ENCODE data around the gene CLK2.
"Not testable (repeated sequence)": the region's sequence is repeated elsewhere in the genome, so short reads cannot be mapped to it uniquely, and the experiment has no call there.

Gene CLK2

GRCh38 chr1:155304558-155305063, 31.3 kb upstream of the CLK2 start:
- ATAC-seq: no peak
- no peak overlapping the region for H3K27ac Mint-ChIP-seq
- no peak overlapping the region for H3K4me3 Mint-ChIP-seq
- no peaks in the 10 kb centered on the region for H3K27me3 Mint-ChIP-seq
- no peaks in the 10 kb centered on the region for H3K9me3 Mint-ChIP-seq
- no peaks in the 10 kb centered on the region for H3K36me3 Mint-ChIP-seq
- H3K4me1 Mint-ChIP-seq: peaks cover 5% of the 10 kb centered on the region

GRCh38 chr1:155301342-155301841, 28.1 kb upstream of the CLK2 start, which contains the start of gene PKLR:
Gene PKLR, minus strand, starts transcription at chr1:155301438. Its CDS starts 43 bp downstream, at chr1:155301395.
- no peak for ATAC-seq
- H3K9me3 Mint-ChIP-seq: no peaks in the 10 kb centered on the region
- H3K27ac Mint-ChIP-seq: no peak within 1 kb of the TSS
- H3K4me1 Mint-ChIP-seq: peaks cover 7% of the 10 kb centered on the region
- H3K27me3 Mint-ChIP-seq: peaks cover 17% of the 10 kb centered on the region
- H3K36me3 Mint-ChIP-seq: no peaks in the 10 kb centered on the region
- no peak within 1 kb of the TSS for H3K4me3 Mint-ChIP-seq

GRCh38 chr1:155300553-155301329, 27.4 kb upstream of the CLK2 start:
- Mint-ChIP-seq H3K36me3 (no peaks in the 10 kb centered on the region), H3K4me3 (no peak overlapping the region), H3K27me3 (peaks cover 24% of the 10 kb centered on the region), H3K9me3 (no peaks in the 10 kb centered on the region), H3K4me1 (peaks cover 7% of the 10 kb centered on the region), H3K27ac (no peak overlapping the region)
- ATAC-seq: no peak

- ATAC-seq: no peak
- Mint-ChIP-seq H3K4me1 (peaks cover 7% of the 10 kb centered on the region), H3K27me3 (peaks cover 31% of the 10 kb centered on the region), H3K4me3 (no peak overlapping the region), H3K9me3 (no peaks in the 10 kb centered on the region), H3K27ac (no peak overlapping the region), H3K36me3 (no peaks in the 10 kb centered on the region)
These were observed 26.7 kb upstream of the CLK2 start for GRCh38 chr1:155300024-155300423.

GRCh38 chr1:155297384-155297783, 24.1 kb upstream of the CLK2 start:
- Mint-ChIP-seq H3K36me3 (no peaks in the 10 kb centered on the region), H3K4me3 (no peak overlapping the region), H3K9me3 (no peaks in the 10 kb centered on the region), H3K27ac (no peak overlapping the region), H3K27me3 (peaks cover 44% of the 10 kb centered on the region), H3K4me1 (peaks cover 7% of the 10 kb centered on the region)
- ATAC-seq: no peak

- Mint-ChIP-seq H3K9me3 (no peaks in the 10 kb centered on the region), H3K4me1 (peaks cover 7% of the 10 kb centered on the region), H3K4me3 (no peak overlapping the region), H3K36me3 (no peaks in the 10 kb centered on the region), H3K27ac (no peak overlapping the region), H3K27me3 (peaks cover 44% of the 10 kb centered on the region)
- no peak for ATAC-seq
These were observed 23.4 kb upstream of the CLK2 start for GRCh38 chr1:155296661-155297060.

- no peaks in the 10 kb centered on the region for H3K36me3 Mint-ChIP-seq
- no peaks in the 10 kb centered on the region for H3K9me3 Mint-ChIP-seq
- no peak overlapping the region for H3K27ac Mint-ChIP-seq
- H3K4me1 Mint-ChIP-seq: peaks cover 7% of the 10 kb centered on the region
- ATAC-seq: no peak
- H3K27me3 Mint-ChIP-seq: peaks cover 44% of the 10 kb centered on the region
- no peak overlapping the region for H3K4me3 Mint-ChIP-seq
These were observed 22.6 kb upstream of the CLK2 start for GRCh38 chr1:155295942-155296267.

- H3K4me3 Mint-ChIP-seq: no peak overlapping the region
- H3K27ac Mint-ChIP-seq: no peak overlapping the region
- peak; percentile 31 for ATAC-seq
- H3K4me1 Mint-ChIP-seq: peaks cover 7% of the 10 kb centered on the region
- no peaks in the 10 kb centered on the region for H3K9me3 Mint-ChIP-seq
- no peaks in the 10 kb centered on the region for H3K36me3 Mint-ChIP-seq
- H3K27me3 Mint-ChIP-seq: peaks cover 47% of the 10 kb centered on the region
These were observed 22.1 kb upstream of the CLK2 start for GRCh38 chr1:155295183-155295941.

- Mint-ChIP-seq H3K36me3 (no peaks in the 10 kb centered on the region), H3K4me3 (no peak overlapping the region), H3K27ac (no peak overlapping the region), H3K27me3 (peaks cover 53% of the 10 kb centered on the region), H3K9me3 (no peaks in the 10 kb centered on the region), H3K4me1 (peaks cover 7% of the 10 kb centered on the region)
- no peak for ATAC-seq
These were observed 21.3 kb upstream of the CLK2 start for GRCh38 chr1:155294520-155295182.

GRCh38 chr1:155293086-155293749, 19.9 kb upstream of the CLK2 start:
- H3K9me3 Mint-ChIP-seq: no peaks in the 10 kb centered on the region
- no peak overlapping the region for H3K27ac Mint-ChIP-seq
- no peak overlapping the region for H3K4me3 Mint-ChIP-seq
- peaks cover 53% of the 10 kb centered on the region for H3K27me3 Mint-ChIP-seq
- peaks cover 7% of the 10 kb centered on the region for H3K4me1 Mint-ChIP-seq
- H3K36me3 Mint-ChIP-seq: no peaks in the 10 kb centered on the region
- ATAC-seq: no peak

GRCh38 chr1:155291006-155291405, 17.7 kb upstream of the CLK2 start:
- not testable (repeated sequence) for ATAC-seq, H3K9me3 Mint-ChIP-seq, H3K27ac Mint-ChIP-seq, H3K4me1 Mint-ChIP-seq, H3K4me3 Mint-ChIP-seq, H3K36me3 Mint-ChIP-seq
- peaks cover 32% of the 10 kb centered on the region for H3K27me3 Mint-ChIP-seq

GRCh38 chr1:155287987-155288543, 14.8 kb upstream of the CLK2 start:
- no peak overlapping the region for H3K4me3 Mint-ChIP-seq
- H3K27me3 Mint-ChIP-seq: peaks cover 8% of the 10 kb centered on the region
- peaks cover 5% of the 10 kb centered on the region for H3K36me3 Mint-ChIP-seq
- no peak overlapping the region for H3K27ac Mint-ChIP-seq
- ATAC-seq: peak; percentile 39
- no peaks in the 10 kb centered on the region for H3K9me3 Mint-ChIP-seq
- no peaks in the 10 kb centered on the region for H3K4me1 Mint-ChIP-seq

- no peaks in the 10 kb centered on the region for H3K4me1 Mint-ChIP-seq
These were observed 13.2 kb upstream of the CLK2 start for GRCh38 chr1:155286544-155286943.

GRCh38 chr1:155285631-155286044, 12.3 kb upstream of the CLK2 start:
- Mint-ChIP-seq H3K27me3 (peaks cover 8% of the 10 kb centered on the region), H3K4me1 (no peaks in the 10 kb centered on the region), H3K36me3 (peaks cover 5% of the 10 kb centered on the region), H3K9me3 (no peaks in the 10 kb centered on the region), H3K4me3 (no peak overlapping the region), H3K27ac (no peak overlapping the region)
- ATAC-seq: no peak

More at GRCh38 chr1:155286544-155286943, 13.2 kb upstream of the CLK2 start:
- H3K9me3 Mint-ChIP-seq: no peaks in the 10 kb centered on the region
- no peak for ATAC-seq
- no peak overlapping the region for H3K4me3 Mint-ChIP-seq
- peaks cover 5% of the 10 kb centered on the region for H3K36me3 Mint-ChIP-seq
- no peak overlapping the region for H3K27ac Mint-ChIP-seq
- H3K27me3 Mint-ChIP-seq: peaks cover 8% of the 10 kb centered on the region

All from stimulated activated memory B cell treated with anti-CD40 and anti-IgM and Interleukin-4, amounts not matched to agents 10 μg/mL and 1 μg/mL and 100 μg/mL, for 72 hours (primary cell).